Measurements from ENCODE around the gene SGF29. TPM values are rescaled to one million over a fixed set of nuclear protein-coding genes. Genes with fewer than 3 reads are reported as not detected.
A peak's percentile ranks its signal among the peaks of the same experiment; 100 is the strongest.

The SGF29 gene
- total and polyA plus RNA-seq, 9 of the 15 experiments (the other 6 are each of a cell fraction or from before 2014, with no cell fraction given) = 2.6 to 36.1 (median 21.2) TPM

DNA sequence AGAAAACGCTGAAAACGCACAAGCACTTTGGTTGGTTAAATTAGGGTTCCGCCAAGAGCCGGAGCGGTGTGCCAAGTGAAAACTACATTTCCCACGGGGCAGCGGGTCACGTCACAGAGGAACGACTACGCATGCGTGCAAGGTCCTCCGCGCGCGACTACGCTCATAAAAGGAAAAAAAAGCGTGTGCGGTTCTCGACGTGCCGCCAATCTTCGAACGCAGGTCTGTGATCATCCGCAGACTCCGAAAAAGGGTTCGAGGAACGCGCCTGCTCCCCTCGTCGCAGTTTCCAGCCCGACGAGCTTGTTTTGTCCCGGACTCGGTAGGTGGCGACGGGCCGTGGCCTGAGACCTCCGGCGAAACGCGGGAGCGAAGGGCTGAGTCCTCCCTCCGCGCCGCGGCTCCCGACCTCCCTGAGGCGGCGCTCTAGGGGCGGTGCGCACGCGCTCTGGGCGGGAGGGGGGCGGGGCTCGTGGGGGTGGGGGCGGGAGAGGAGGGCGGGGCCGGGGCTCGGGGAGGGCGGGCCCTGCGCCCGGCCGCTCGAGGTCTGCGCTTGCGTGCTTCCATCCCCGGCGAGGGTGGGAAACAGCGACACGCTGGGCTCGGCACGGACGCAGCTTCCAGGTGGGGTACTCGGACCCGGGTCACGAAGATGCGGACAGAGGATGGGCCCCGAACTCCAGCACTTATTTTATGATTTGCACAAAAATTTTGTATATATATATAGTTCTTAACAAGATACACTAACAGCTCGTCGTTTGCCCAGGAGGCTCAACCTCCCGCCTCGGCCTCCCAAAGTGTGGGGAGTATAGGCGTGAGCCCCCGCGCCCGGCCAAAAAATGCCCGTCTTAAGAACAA lies at the start of gene SGF29 (continued):
- TF ChIP-seq, protein P1, sequence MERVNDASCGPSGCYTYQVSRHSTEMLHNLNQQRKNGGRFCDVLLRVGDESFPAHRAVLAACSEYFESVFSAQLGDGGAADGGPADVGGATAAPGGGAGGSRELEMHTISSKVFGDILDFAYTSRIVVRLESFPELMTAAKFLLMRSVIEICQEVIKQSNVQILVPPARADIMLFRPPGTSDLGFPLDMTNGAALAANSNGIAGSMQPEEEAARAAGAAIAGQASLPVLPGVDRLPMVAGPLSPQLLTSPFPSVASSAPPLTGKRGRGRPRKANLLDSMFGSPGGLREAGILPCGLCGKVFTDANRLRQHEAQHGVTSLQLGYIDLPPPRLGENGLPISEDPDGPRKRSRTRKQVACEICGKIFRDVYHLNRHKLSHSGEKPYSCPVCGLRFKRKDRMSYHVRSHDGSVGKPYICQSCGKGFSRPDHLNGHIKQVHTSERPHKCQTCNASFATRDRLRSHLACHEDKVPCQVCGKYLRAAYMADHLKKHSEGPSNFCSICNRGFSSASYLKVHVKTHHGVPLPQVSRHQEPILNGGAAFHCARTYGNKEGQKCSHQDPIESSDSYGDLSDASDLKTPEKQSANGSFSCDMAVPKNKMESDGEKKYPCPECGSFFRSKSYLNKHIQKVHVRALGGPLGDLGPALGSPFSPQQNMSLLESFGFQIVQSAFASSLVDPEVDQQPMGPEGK (CRISPR knock-in tag; IDR thresholded peaks at IDR 0.05; ENCODE audit: borderline replicate concordance) = no peak
- TF ChIP-seq U2AF1 (optimal IDR thresholded peaks at IDR 0.05; ENCODE audit: low read depth, low read length) (no peak), MBD2 (IDR thresholded peaks at IDR 0.05; ENCODE audit: borderline replicate concordance, low read depth) (peak; percentile 91), ELF1 (tag; IDR thresholded peaks at IDR 0.05) (no peak), PTTG1 (tag; IDR thresholded peaks at IDR 0.05; ENCODE audit: low read depth) (no peak), PHTF2 (CRISPR knock-in tag; IDR thresholded peaks at IDR 0.05) (no peak), MIER1 (IDR thresholded peaks at IDR 0.05; ENCODE audit: low read depth) (no peak), FOXA1 (IDR thresholded peaks at IDR 0.05; ENCODE audit: borderline replicate concordance) (no peak), ETV5 (CRISPR knock-in tag; IDR thresholded peaks at IDR 0.05; ENCODE audit: low read depth) (peak; percentile 61), FIP1L1 (IDR thresholded peaks at IDR 0.05; ENCODE audit: low read depth, low read length, poor library complexity, severe bottlenecking) (peak; percentile 61), XRCC3 (IDR thresholded peaks at IDR 0.05) (no peak)
- TF ChIP-seq, protein P2, sequence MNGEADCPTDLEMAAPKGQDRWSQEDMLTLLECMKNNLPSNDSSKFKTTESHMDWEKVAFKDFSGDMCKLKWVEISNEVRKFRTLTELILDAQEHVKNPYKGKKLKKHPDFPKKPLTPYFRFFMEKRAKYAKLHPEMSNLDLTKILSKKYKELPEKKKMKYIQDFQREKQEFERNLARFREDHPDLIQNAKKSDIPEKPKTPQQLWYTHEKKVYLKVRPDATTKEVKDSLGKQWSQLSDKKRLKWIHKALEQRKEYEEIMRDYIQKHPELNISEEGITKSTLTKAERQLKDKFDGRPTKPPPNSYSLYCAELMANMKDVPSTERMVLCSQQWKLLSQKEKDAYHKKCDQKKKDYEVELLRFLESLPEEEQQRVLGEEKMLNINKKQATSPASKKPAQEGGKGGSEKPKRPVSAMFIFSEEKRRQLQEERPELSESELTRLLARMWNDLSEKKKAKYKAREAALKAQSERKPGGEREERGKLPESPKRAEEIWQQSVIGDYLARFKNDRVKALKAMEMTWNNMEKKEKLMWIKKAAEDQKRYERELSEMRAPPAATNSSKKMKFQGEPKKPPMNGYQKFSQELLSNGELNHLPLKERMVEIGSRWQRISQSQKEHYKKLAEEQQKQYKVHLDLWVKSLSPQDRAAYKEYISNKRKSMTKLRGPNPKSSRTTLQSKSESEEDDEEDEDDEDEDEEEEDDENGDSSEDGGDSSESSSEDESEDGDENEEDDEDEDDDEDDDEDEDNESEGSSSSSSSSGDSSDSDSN (IDR thresholded peaks at IDR 0.05; ENCODE audit: borderline replicate concordance in 1 of 2, low read depth in 2 of 2, low read length in 2 of 2) = 0 out of 4 replicates have a peak, but pooled peaks of 1 of the 2 experiments have one; percentile 48
- TF ChIP-seq, protein P3, sequence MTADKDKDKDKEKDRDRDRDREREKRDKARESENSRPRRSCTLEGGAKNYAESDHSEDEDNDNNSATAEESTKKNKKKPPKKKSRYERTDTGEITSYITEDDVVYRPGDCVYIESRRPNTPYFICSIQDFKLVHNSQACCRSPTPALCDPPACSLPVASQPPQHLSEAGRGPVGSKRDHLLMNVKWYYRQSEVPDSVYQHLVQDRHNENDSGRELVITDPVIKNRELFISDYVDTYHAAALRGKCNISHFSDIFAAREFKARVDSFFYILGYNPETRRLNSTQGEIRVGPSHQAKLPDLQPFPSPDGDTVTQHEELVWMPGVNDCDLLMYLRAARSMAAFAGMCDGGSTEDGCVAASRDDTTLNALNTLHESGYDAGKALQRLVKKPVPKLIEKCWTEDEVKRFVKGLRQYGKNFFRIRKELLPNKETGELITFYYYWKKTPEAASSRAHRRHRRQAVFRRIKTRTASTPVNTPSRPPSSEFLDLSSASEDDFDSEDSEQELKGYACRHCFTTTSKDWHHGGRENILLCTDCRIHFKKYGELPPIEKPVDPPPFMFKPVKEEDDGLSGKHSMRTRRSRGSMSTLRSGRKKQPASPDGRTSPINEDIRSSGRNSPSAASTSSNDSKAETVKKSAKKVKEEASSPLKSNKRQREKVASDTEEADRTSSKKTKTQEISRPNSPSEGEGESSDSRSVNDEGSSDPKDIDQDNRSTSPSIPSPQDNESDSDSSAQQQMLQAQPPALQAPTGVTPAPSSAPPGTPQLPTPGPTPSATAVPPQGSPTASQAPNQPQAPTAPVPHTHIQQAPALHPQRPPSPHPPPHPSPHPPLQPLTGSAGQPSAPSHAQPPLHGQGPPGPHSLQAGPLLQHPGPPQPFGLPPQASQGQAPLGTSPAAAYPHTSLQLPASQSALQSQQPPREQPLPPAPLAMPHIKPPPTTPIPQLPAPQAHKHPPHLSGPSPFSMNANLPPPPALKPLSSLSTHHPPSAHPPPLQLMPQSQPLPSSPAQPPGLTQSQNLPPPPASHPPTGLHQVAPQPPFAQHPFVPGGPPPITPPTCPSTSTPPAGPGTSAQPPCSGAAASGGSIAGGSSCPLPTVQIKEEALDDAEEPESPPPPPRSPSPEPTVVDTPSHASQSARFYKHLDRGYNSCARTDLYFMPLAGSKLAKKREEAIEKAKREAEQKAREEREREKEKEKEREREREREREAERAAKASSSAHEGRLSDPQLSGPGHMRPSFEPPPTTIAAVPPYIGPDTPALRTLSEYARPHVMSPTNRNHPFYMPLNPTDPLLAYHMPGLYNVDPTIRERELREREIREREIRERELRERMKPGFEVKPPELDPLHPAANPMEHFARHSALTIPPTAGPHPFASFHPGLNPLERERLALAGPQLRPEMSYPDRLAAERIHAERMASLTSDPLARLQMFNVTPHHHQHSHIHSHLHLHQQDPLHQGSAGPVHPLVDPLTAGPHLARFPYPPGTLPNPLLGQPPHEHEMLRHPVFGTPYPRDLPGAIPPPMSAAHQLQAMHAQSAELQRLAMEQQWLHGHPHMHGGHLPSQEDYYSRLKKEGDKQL (CRISPR knock-in tag; IDR thresholded peaks at IDR 0.05; ENCODE audit: borderline replicate concordance) = no peak
- TF ChIP-seq, protein P4, sequence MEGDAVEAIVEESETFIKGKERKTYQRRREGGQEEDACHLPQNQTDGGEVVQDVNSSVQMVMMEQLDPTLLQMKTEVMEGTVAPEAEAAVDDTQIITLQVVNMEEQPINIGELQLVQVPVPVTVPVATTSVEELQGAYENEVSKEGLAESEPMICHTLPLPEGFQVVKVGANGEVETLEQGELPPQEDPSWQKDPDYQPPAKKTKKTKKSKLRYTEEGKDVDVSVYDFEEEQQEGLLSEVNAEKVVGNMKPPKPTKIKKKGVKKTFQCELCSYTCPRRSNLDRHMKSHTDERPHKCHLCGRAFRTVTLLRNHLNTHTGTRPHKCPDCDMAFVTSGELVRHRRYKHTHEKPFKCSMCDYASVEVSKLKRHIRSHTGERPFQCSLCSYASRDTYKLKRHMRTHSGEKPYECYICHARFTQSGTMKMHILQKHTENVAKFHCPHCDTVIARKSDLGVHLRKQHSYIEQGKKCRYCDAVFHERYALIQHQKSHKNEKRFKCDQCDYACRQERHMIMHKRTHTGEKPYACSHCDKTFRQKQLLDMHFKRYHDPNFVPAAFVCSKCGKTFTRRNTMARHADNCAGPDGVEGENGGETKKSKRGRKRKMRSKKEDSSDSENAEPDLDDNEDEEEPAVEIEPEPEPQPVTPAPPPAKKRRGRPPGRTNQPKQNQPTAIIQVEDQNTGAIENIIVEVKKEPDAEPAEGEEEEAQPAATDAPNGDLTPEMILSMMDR (IDR thresholded peaks at IDR 0.05 in 2 of 3, conservative IDR thresholded peaks at IDR 0.05 in 1 of 3; ENCODE audit: insufficient read depth in 2 of 3, low read depth in 1 of 3, low read length in 3 of 3) = peak; percentile 27 to 62 (median 40); a peak in 5 of 6 replicates
